SK-N-SH (cell line): ENCODE measurements around the gene PABPN1.

Experiments used
- ELF1 ChIP-seq: IDR thresholded peaks from 2 replicates; pipeline ENCODE4 v1.4.0; 2012
- EZH2phosphoT487 ChIP-seq: fragments of 200-600 bp; sonication (generic); IDR thresholded peaks from 2 replicates; pipeline ENCODE4 v1.6.1; 2017; ENCODE audit warnings: low read depth, mixed run types, mild to moderate bottlenecking, antibody characterized with exemption, moderate library complexity, borderline replicate concordance
- FOXJ3 ChIP-seq: sonication (generic); formaldehyde crosslinking; IDR thresholded peaks from 2 replicates; pipeline ENCODE4 v1.5.1; 2020; ENCODE audit warnings: mild to moderate bottlenecking, missing genetic modification reagents
- FOXM1 ChIP-seq: IDR thresholded peaks from 2 replicates; pipeline ENCODE4 v1.4.0; 2012; ENCODE audit warnings: low read depth, mild to moderate bottlenecking
- MEF2A ChIP-seq: IDR thresholded peaks from 2 replicates; pipeline ENCODE4 v1.4.0; 2012; ENCODE audit warnings: low read depth, borderline replicate concordance
- POLR2AphosphoS5 ChIP-seq: IDR thresholded peaks from 2 replicates; pipeline ENCODE4 v1.6.1; 2012; ENCODE audit warnings: low read depth, low read length
- RAD21 ChIP-seq: IDR thresholded peaks from 2 replicates; pipeline ENCODE4 v1.6.1; 2012; ENCODE audit warnings: mild to moderate bottlenecking, low read length
- SMC3 ChIP-seq: IDR thresholded peaks from 2 replicates; pipeline ENCODE4 v1.6.1; 2012; ENCODE audit warnings: low read depth, low read length, improper control_type of control experiment
- YY1 ChIP-seq: IDR thresholded peaks from 2 replicates; pipeline ENCODE4 v1.4.0; 2012; ENCODE audit warnings: low read depth, mild to moderate bottlenecking
- TF ChIP-seq, protein P1 (sequence below): fragments of 200-600 bp; sonication (generic); IDR thresholded peaks from 2 replicates; pipeline ENCODE4 v1.6.1; 2017; ENCODE audit warnings: antibody characterized with exemption, mild to moderate bottlenecking, moderate library complexity
- TF ChIP-seq, protein P2 (sequence below): IDR thresholded peaks from 2 replicates; pipeline ENCODE4 v1.6.1; 2012; ENCODE audit warnings: mild to moderate bottlenecking, low read depth, low read length, moderate library complexity
- TF ChIP-seq, protein P3 (sequence below): IDR thresholded peaks from 2 replicates; pipeline ENCODE4 v1.4.0; 2012; ENCODE audit warnings: low read depth
- TF ChIP-seq, protein P4 (sequence below): IDR thresholded peaks from 2 replicates; pipeline ENCODE4 v1.4.0; 2012; ENCODE audit warnings: low read depth, borderline replicate concordance

DNA sequence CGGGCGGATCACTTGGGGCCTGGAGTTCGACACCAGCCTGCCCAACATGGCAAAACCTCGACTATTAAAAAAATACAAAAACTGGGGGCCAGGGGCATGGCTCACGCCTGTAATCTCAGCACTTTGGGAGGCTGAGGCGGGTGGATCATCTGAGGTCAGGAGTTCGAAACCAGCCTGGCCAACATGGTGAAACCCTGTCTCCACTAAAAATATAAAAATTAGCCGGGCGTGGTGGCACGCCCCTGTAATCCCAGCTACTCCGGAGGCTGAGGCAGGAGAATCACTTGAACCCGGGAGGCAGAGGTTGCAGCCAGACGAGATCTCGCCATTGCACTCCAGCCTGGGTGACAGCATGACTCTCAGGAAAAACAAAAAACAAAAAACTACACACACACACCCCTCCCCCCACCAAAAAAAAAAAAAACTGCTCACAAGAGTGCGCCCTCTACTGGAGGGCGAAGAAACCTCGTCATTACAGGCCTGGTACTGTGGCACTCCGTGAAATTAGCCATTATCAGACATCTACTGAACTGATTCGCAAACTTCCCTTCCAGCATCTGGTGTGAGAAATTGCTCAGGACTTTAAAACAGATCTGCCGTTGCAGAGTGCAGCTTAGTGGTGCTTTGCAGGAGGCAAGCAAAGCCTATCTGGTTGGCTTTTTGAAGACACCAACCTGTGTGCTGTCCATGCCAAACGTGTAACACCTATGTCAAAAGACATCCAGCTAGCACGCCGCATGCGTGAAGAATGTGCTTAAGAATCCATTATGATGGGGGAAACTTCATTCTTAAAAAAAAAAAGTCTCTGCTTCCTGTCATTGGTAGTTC lies 26.3 kb upstream of the PABPN1 start:
- TF ChIP-seq, protein P1, sequence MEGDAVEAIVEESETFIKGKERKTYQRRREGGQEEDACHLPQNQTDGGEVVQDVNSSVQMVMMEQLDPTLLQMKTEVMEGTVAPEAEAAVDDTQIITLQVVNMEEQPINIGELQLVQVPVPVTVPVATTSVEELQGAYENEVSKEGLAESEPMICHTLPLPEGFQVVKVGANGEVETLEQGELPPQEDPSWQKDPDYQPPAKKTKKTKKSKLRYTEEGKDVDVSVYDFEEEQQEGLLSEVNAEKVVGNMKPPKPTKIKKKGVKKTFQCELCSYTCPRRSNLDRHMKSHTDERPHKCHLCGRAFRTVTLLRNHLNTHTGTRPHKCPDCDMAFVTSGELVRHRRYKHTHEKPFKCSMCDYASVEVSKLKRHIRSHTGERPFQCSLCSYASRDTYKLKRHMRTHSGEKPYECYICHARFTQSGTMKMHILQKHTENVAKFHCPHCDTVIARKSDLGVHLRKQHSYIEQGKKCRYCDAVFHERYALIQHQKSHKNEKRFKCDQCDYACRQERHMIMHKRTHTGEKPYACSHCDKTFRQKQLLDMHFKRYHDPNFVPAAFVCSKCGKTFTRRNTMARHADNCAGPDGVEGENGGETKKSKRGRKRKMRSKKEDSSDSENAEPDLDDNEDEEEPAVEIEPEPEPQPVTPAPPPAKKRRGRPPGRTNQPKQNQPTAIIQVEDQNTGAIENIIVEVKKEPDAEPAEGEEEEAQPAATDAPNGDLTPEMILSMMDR: peak; percentile 94
- no peak for TF ChIP-seq MEF2A
- TF ChIP-seq, protein P2, sequence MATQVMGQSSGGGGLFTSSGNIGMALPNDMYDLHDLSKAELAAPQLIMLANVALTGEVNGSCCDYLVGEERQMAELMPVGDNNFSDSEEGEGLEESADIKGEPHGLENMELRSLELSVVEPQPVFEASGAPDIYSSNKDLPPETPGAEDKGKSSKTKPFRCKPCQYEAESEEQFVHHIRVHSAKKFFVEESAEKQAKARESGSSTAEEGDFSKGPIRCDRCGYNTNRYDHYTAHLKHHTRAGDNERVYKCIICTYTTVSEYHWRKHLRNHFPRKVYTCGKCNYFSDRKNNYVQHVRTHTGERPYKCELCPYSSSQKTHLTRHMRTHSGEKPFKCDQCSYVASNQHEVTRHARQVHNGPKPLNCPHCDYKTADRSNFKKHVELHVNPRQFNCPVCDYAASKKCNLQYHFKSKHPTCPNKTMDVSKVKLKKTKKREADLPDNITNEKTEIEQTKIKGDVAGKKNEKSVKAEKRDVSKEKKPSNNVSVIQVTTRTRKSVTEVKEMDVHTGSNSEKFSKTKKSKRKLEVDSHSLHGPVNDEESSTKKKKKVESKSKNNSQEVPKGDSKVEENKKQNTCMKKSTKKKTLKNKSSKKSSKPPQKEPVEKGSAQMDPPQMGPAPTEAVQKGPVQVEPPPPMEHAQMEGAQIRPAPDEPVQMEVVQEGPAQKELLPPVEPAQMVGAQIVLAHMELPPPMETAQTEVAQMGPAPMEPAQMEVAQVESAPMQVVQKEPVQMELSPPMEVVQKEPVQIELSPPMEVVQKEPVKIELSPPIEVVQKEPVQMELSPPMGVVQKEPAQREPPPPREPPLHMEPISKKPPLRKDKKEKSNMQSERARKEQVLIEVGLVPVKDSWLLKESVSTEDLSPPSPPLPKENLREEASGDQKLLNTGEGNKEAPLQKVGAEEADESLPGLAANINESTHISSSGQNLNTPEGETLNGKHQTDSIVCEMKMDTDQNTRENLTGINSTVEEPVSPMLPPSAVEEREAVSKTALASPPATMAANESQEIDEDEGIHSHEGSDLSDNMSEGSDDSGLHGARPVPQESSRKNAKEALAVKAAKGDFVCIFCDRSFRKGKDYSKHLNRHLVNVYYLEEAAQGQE: no peak
- TF ChIP-seq RAD21: peak; percentile 52
- TF ChIP-seq EZH2phosphoT487: no peak
- no peak for TF ChIP-seq YY1
- TF ChIP-seq, protein P3, sequence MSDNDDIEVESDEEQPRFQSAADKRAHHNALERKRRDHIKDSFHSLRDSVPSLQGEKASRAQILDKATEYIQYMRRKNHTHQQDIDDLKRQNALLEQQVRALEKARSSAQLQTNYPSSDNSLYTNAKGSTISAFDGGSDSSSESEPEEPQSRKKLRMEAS: no peak
- TF ChIP-seq FOXJ3: no peak
- no peak for TF ChIP-seq ELF1
- no peak for TF ChIP-seq FOXM1
- TF ChIP-seq POLR2AphosphoS5: no peak
- TF ChIP-seq, protein P4, sequence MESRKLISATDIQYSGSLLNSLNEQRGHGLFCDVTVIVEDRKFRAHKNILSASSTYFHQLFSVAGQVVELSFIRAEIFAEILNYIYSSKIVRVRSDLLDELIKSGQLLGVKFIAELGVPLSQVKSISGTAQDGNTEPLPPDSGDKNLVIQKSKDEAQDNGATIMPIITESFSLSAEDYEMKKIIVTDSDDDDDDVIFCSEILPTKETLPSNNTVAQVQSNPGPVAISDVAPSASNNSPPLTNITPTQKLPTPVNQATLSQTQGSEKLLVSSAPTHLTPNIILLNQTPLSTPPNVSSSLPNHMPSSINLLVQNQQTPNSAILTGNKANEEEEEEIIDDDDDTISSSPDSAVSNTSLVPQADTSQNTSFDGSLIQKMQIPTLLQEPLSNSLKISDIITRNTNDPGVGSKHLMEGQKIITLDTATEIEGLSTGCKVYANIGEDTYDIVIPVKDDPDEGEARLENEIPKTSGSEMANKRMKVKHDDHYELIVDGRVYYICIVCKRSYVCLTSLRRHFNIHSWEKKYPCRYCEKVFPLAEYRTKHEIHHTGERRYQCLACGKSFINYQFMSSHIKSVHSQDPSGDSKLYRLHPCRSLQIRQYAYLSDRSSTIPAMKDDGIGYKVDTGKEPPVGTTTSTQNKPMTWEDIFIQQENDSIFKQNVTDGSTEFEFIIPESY: no peak
- TF ChIP-seq SMC3: peak; percentile 51
